DND-41 (cell line): ENCODE results near the gene COX7A2L.

Experiments used
- CTCF ChIP-seq: IDR thresholded peaks from 2 replicates; pipeline ENCODE4 v1.5.1; 2012; ENCODE audit warnings: borderline replicate concordance, low read length, moderate library complexity, mild to moderate bottlenecking; ENCODE audit not compliant: poor library complexity, severe bottlenecking; ENCODE audit errors: extremely low read depth
- EZH2 ChIP-seq: IDR thresholded peaks from 3 replicates; pipeline ENCODE4 v1.6.1; 2012; ENCODE audit warnings: borderline replicate concordance, low read depth, mild to moderate bottlenecking, moderate library complexity, low read length, inconsistent platforms; ENCODE audit not compliant: severe bottlenecking

GRCh38 chr2:42383855-42384530, 23.0 kb upstream of the COX7A2L start:
- TF ChIP-seq CTCF (no peak), EZH2 (no peak)
